ENCODE data around the gene CCDC181. TPM values are rescaled to one million over a fixed set of nuclear protein-coding genes. Genes with fewer than 3 reads are reported as not detected.
A peak's percentile ranks its signal among the peaks of the same experiment; 100 is the strongest.

CCDC181 gene
- total RNA-seq, 2 experiments from 2014 or later, result not detected

GRCh38 chr1:169461390-169462000, 34.2 kb upstream of the CCDC181 start:
- intact Hi-C loops (cut with micrococcal nuclease), result no loop called here
- TF ChIP-seq CTCF (IDR thresholded peaks at IDR 0.05), result no peak
- DNase-seq (no peak), ATAC-seq (no peak)
- H3K4me3 Mint-ChIP-seq, result no peak overlapping the region
- POLR2A ChIA-PET, result interaction anchor here (1.0 kb wide), 1 partner anchor 35 kb away, joined by 3 read pairs; the partner anchor contains the start of gene CCDC181
- peaks cover 7% of the 10 kb centered on the region for H3K9me3 Mint-ChIP-seq
- H3K27me3 Mint-ChIP-seq, result peaks cover 7% of the 10 kb centered on the region
- H3K36me3 Mint-ChIP-seq (ENCODE audit: low read depth), result peaks cover 3% of the 10 kb centered on the region
- CTCF ChIA-PET, result interaction anchor here (0.9 to 1.2 kb wide), 2 partner anchors 18 to 39 kb away, joined by 3 read pairs; no protein-coding TSS in a partner anchor
- peaks cover 18% of the 10 kb centered on the region for H3K4me1 Mint-ChIP-seq (ENCODE audit: low read depth)
- no peak overlapping the region for H3K27ac Mint-ChIP-seq

- ChIA-PET CTCF (interaction anchor here (1.2 kb wide), 1 partner anchor 38 kb away, joined by 3 read pairs; no protein-coding TSS in a partner anchor), POLR2A (interaction anchor here (1.0 kb wide), 1 partner anchor 33 kb away, joined by 3 read pairs; the partner anchor contains the start of gene CCDC181)
- peak; percentile 64 for DNase-seq
- Mint-ChIP-seq H3K27me3 (peaks cover 10% of the 10 kb centered on the region), H3K36me3 (ENCODE audit: low read depth) (peaks cover 3% of the 10 kb centered on the region), H3K9me3 (peaks cover 9% of the 10 kb centered on the region), H3K27ac (peak overlapping the region; percentile 38), H3K4me3 (peak overlapping the region; percentile 62), H3K4me1 (ENCODE audit: low read depth) (peaks cover 21% of the 10 kb centered on the region)
- intact Hi-C loops (cut with micrococcal nuclease), result no loop called here
- ATAC-seq, result peak; percentile 60
- TF ChIP-seq CTCF (IDR thresholded peaks at IDR 0.05), result no peak
Measured at GRCh38 chr1:169460191-169460833, 33.0 kb upstream of the CCDC181 start.

GRCh38 chr1:169457443-169457842, 30.2 kb upstream of the CCDC181 start:
- CTCF ChIA-PET, result interaction anchor here (1.0 kb wide), 1 partner anchor 9 kb away, joined by 5 read pairs; no protein-coding TSS in a partner anchor
- no peak for DNase-seq
- no peak overlapping the region for H3K4me3 Mint-ChIP-seq
- peaks cover 18% of the 10 kb centered on the region for H3K4me1 Mint-ChIP-seq (ENCODE audit: low read depth)
- H3K27me3 Mint-ChIP-seq, result peaks cover 14% of the 10 kb centered on the region
- POLR2A ChIA-PET, result no interaction called here
- intact Hi-C loops (cut with micrococcal nuclease), result no loop called here
- no peak for TF ChIP-seq CTCF (IDR thresholded peaks at IDR 0.05)
- H3K9me3 Mint-ChIP-seq, result peaks cover 9% of the 10 kb centered on the region
- H3K36me3 Mint-ChIP-seq (ENCODE audit: low read depth), result peaks cover 3% of the 10 kb centered on the region
- H3K27ac Mint-ChIP-seq, result no peak overlapping the region
- ATAC-seq, result no peak

- H3K4me1 Mint-ChIP-seq (ENCODE audit: low read depth), result peaks cover 14% of the 10 kb centered on the region
- H3K4me3 Mint-ChIP-seq, result no peak overlapping the region
- intact Hi-C loops (cut with micrococcal nuclease), result no loop called here
- ATAC-seq (no peak), DNase-seq (no peak)
- peaks cover 3% of the 10 kb centered on the region for H3K36me3 Mint-ChIP-seq (ENCODE audit: low read depth)
- TF ChIP-seq CTCF (IDR thresholded peaks at IDR 0.05), result no peak
- H3K9me3 Mint-ChIP-seq, result peaks cover 9% of the 10 kb centered on the region
- no peak overlapping the region for H3K27ac Mint-ChIP-seq
- H3K27me3 Mint-ChIP-seq, result peaks cover 14% of the 10 kb centered on the region
- POLR2A ChIA-PET, result no interaction called here
- CTCF ChIA-PET, result no interaction called here
Measured at GRCh38 chr1:169456029-169456428, 28.8 kb upstream of the CCDC181 start.

GRCh38 chr1:169452921-169453320, 25.6 kb upstream of the CCDC181 start:
- H3K9me3 Mint-ChIP-seq, result peaks cover 9% of the 10 kb centered on the region

More at GRCh38 chr1:169452921-169453320, 25.6 kb upstream of the CCDC181 start:
- ATAC-seq, result no peak
- DNase-seq, result no peak
- Mint-ChIP-seq H3K36me3 (ENCODE audit: low read depth) (peaks cover 3% of the 10 kb centered on the region), H3K4me3 (no peak overlapping the region), H3K27me3 (peaks cover 16% of the 10 kb centered on the region), H3K4me1 (ENCODE audit: low read depth) (peaks cover 3% of the 10 kb centered on the region), H3K27ac (no peak overlapping the region)
- CTCF ChIA-PET, result interaction anchor here (1.3 kb wide), 1 partner anchor 93 kb away, joined by 3 read pairs; no protein-coding TSS in a partner anchor
- TF ChIP-seq CTCF (IDR thresholded peaks at IDR 0.05), result no peak
- POLR2A ChIA-PET, result interaction anchor here (1.2 kb wide), 1 partner anchor 14 kb away, joined by 4 read pairs; no protein-coding TSS in a partner anchor
- intact Hi-C loops (cut with micrococcal nuclease), result no loop called here
